ENCODE results near the gene PLPP6. TPM values are rescaled to one million over a fixed set of nuclear protein-coding genes. Genes with fewer than 3 reads are reported as not detected.
A peak's percentile ranks its signal among the peaks of the same experiment; 100 is the strongest.

Gene PLPP6
- total RNA-seq (2022) (6.3 and 8.3 TPM in 2 replicates), Bru-seq, nascent RNA (percentile 81 among the genes with signal in this experiment), BruChase-seq, experiment 1, labeled RNA remaining after a 6-hour chase (percentile 68 among the genes with signal in this experiment), BruChase-seq, experiment 2, labeled RNA remaining after a 2-hour chase (percentile 89 among the genes with signal in this experiment)
- long read RNA-seq, transcript PLPP6-201 (1 exons, 2,944 nt): major isoform, 26 of 26 reads
- long read RNA-seq, partial matches to known transcripts: 0 of 26 reads
- long read RNA-seq, other reads (novel, unspliced or antisense): 0 of 26 reads

DNA sequence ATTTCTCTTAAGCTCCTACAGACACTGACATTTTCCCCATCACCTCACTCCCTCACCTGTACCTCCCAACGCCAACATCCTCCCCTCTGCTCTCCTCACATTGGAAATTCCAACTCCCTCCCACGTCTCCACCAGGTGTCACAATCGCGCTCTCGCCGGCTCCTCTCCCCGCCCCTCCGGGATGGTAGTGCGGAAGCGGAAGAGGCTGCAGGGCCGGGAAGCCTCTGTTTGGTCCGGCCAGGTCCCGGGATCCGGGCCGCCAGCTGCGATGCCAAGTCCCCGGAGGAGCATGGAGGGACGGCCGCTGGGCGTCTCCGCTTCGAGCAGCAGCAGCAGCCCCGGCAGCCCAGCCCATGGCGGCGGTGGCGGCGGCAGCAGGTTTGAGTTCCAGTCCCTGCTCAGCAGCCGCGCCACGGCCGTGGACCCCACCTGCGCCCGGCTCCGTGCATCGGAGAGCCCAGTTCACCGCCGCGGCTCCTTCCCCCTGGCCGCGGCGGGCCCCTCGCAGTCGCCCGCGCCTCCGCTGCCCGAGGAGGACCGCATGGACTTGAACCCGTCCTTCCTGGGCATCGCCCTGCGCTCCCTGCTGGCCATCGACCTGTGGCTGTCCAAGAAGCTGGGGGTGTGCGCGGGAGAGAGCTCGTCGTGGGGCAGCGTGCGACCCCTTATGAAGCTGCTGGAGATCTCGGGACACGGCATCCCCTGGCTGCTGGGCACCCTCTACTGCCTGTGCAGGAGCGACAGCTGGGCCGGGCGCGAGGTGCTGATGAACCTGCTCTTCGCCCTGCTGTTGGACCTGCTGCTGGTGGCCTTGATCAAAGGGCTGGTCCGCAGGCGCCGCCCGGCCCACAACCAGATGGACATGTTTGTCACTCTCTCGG, at the start of gene PLPP6:
TSS of gene PLPP6 (plus strand) at position 187 of the 881 bp plus-strand sequence. CDS start at position 269, 82 bp downstream.
- Mint-ChIP-seq H3K4me1 (ENCODE audit: insufficient read depth, unreplicated experiment) (peaks cover 40% of the 10 kb centered on the region), H3K9me3 (ENCODE audit: unreplicated experiment) (no peaks in the 10 kb centered on the region), H3K4me3 (ENCODE audit: unreplicated experiment) (peak within 1 kb of the TSS; percentile 72), H3K27ac (ENCODE audit: low read depth, unreplicated experiment) (peak within 1 kb of the TSS; percentile 65), H3K27me3 (ENCODE audit: insufficient read depth, unreplicated experiment) (no peaks in the 10 kb centered on the region), H3K36me3 (ENCODE audit: insufficient read depth, unreplicated experiment) (no peaks in the 10 kb centered on the region)
- intact Hi-C loops (cut with micrococcal nuclease): loop anchor here (1.0 to 10.0 kb wide), 4 partner anchors 16 to 326 kb away; partner anchors contain the start of gene CDC37L1
- BruUV-seq (replicated peaks): no TSS peak
- POLR2A ChIA-PET: interaction anchor here (0.6 to 5.9 kb wide), 16 partner anchors 10 to 788 kb away, joined by 3 to 42 read pairs (median 4); partner anchors contain the start of genes AK3, CD274, CDC37L1 and RCL1
- peak; percentile 93 for DNase-seq (ENCODE audit: unreplicated experiment)
- peak; percentile 29 for TF ChIP-seq CTCF (IDR thresholded peaks at IDR 0.05; ENCODE audit: unreplicated experiment)
- CTCF ChIA-PET: interaction anchor here (0.6 to 2.8 kb wide), 16 partner anchors 9 to 1081 kb away, joined by 3 to 11 read pairs (median 3); partner anchors contain the start of genes JAK2 and RLN2

DNA sequence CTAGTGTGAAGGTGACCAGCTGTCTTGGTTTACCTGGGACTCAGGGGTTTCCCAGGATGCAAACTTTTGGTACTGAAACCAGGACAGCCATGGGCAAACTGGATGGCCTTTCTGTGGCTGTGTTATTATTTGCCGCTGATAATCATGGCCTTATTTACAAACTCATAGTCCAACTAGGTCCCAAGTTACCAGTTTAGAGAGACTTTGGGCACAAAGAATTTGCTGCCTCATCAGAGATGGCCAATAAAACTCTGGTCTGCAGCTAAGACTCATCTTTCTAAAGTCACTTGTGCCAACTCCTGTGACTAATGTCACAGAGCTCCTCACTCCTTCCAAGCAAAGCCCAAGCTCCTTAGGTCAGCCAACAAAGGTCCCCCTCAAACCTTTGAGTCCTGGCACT, 47.5 kb upstream of the PLPP6 start:
- ChIA-PET CTCF (interaction anchor here (4.2 kb wide), 1 partner anchor 11 kb away, joined by 20 read pairs; no protein-coding TSS in a partner anchor), POLR2A (no interaction called here)
- Mint-ChIP-seq H3K4me1 (ENCODE audit: insufficient read depth, unreplicated experiment) (peaks cover 9% of the 10 kb centered on the region), H3K9me3 (ENCODE audit: unreplicated experiment) (no peaks in the 10 kb centered on the region), H3K4me3 (ENCODE audit: unreplicated experiment) (no peak overlapping the region), H3K36me3 (ENCODE audit: insufficient read depth, unreplicated experiment) (no peaks in the 10 kb centered on the region), H3K27me3 (ENCODE audit: insufficient read depth, unreplicated experiment) (no peaks in the 10 kb centered on the region), H3K27ac (ENCODE audit: low read depth, unreplicated experiment) (no peak overlapping the region)
- intact Hi-C loops (cut with micrococcal nuclease): no loop called here
- no peak for TF ChIP-seq CTCF (IDR thresholded peaks at IDR 0.05; ENCODE audit: unreplicated experiment)
- DNase-seq (ENCODE audit: unreplicated experiment): no peak
- BruUV-seq (replicated peaks): no TSS peak

DNA sequence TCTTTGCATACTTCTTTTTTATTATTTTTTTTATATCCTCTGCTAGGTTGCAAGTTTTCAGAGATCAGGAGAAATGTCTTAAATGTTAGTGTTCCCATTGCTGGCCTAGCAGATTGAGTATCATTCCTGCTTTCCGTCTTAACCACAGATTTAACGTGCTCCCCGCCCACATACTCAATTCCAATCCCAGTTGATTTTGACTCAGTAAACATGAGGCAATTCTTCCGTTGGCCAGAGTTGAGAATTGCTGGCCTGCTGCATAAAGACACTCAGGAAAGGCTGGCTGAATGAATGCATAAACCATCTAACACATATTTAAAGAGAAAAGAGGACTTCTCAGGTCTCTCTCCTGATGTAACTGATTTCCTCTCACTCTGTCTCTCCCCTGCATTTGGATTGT, 46.8 kb upstream of the PLPP6 start:
- Mint-ChIP-seq H3K9me3 (ENCODE audit: unreplicated experiment) (no peaks in the 10 kb centered on the region), H3K36me3 (ENCODE audit: insufficient read depth, unreplicated experiment) (no peaks in the 10 kb centered on the region), H3K4me3 (ENCODE audit: unreplicated experiment) (no peak overlapping the region), H3K4me1 (ENCODE audit: insufficient read depth, unreplicated experiment) (peaks cover 9% of the 10 kb centered on the region), H3K27ac (ENCODE audit: low read depth, unreplicated experiment) (no peak overlapping the region), H3K27me3 (ENCODE audit: insufficient read depth, unreplicated experiment) (no peaks in the 10 kb centered on the region)
- ChIA-PET CTCF (interaction anchor here (4.2 kb wide), 1 partner anchor 11 kb away, joined by 20 read pairs; no protein-coding TSS in a partner anchor), POLR2A (no interaction called here)
- intact Hi-C loops (cut with micrococcal nuclease): no loop called here
- peak; percentile 45 for DNase-seq (ENCODE audit: unreplicated experiment)
- TF ChIP-seq CTCF (IDR thresholded peaks at IDR 0.05; ENCODE audit: unreplicated experiment): no peak
- no TSS peak for BruUV-seq (replicated peaks)

- Mint-ChIP-seq H3K4me3 (ENCODE audit: unreplicated experiment) (no peak overlapping the region), H3K27ac (ENCODE audit: low read depth, unreplicated experiment) (no peak overlapping the region), H3K36me3 (ENCODE audit: insufficient read depth, unreplicated experiment) (no peaks in the 10 kb centered on the region), H3K4me1 (ENCODE audit: insufficient read depth, unreplicated experiment) (peaks cover 9% of the 10 kb centered on the region), H3K27me3 (ENCODE audit: insufficient read depth, unreplicated experiment) (no peaks in the 10 kb centered on the region), H3K9me3 (ENCODE audit: unreplicated experiment) (no peaks in the 10 kb centered on the region)
- TF ChIP-seq CTCF (IDR thresholded peaks at IDR 0.05; ENCODE audit: unreplicated experiment): no peak
- BruUV-seq (replicated peaks): no TSS peak
- DNase-seq (ENCODE audit: unreplicated experiment): no peak
- CTCF ChIA-PET: no interaction called here
- POLR2A ChIA-PET: no interaction called here
- intact Hi-C loops (cut with micrococcal nuclease): no loop called here
Observed at GRCh38 chr9:4615778-4616177, 46.3 kb upstream of the PLPP6 start.
